ENCODE data around the gene EXOC3L4. TPM values are rescaled to one million over a fixed set of nuclear protein-coding genes. Genes with fewer than 3 reads are reported as not detected.

EXOC3L4 gene
- total RNA-seq, 2 experiments from 2014 or later = not detected

DNA sequence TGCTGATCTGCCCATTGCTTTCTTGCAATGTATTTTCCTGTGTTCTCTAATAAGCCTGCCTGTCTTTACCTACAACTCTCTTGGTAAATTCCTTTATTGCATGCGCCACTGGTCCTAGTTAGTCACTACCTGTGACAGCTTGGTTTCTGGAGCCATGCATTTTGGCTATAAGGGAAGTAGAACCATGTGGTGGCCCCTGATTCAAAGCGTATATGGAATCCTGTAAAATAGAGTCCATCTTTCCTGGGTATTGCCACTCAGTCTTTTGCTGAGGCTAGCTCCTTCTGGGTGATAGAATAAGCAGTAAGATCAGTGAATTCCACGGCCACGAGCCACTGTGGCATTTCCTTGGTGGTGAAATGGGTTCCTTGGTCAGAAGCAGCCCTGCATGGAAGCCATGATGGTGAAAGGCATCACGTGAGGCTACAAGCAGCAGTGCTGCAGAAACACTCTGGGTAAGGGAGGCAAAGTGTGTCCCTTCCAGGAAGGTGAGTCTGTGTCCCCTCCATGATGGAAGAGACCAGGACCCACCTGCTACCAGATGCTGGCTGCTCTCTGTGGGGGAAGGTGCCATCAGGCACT lies 48.3 kb downstream of the EXOC3L4 start:
- TF ChIP-seq CTCF (conservative IDR thresholded peaks at IDR 0.05; ENCODE audit: low read length) (no peak), EZH2phosphoT487 (IDR thresholded peaks at IDR 0.05; ENCODE audit: borderline replicate concordance, low read depth, low read length) (no peak)
- Histone ChIP-seq H3K9me2 (ENCODE audit: insufficient read depth, low read length) (no peaks in the 10 kb centered on the region), H3K27ac (ENCODE audit: low read depth, low read length, poor library complexity, severe bottlenecking) (no peak overlapping the region), H3K36me3 (ENCODE audit: insufficient read depth, low read length) (no peaks in the 10 kb centered on the region), H3K4me1 (ENCODE audit: insufficient read depth, low read length, poor library complexity, severe bottlenecking) (peaks cover 34% of the 10 kb centered on the region), H3K4me3 (ENCODE audit: low read depth, low read length, poor library complexity, severe bottlenecking) (no peak overlapping the region), H3K9me3 (ENCODE audit: low read length) (no peaks in the 10 kb centered on the region), H4K20me1 (ENCODE audit: insufficient read depth, low read length) (no peaks in the 10 kb centered on the region), H2AFZ (ENCODE audit: low read length) (no peak overlapping the region), H3K79me2 (ENCODE audit: insufficient read depth, low read depth, low read length) (no peaks in the 10 kb centered on the region), H3K4me2 (ENCODE audit: low read length) (peak overlapping the region; percentile 73; the same call in 1 of the 2 replicates)
- no peak for DNase-seq (ENCODE audit: low spot score)
- BruUV-seq (replicated peaks) = no TSS peak
- intact Hi-C loops (cut with micrococcal nuclease; ENCODE audit: unreplicated experiment) = no loop called here
- POLR2A ChIA-PET = no interaction called here
- CTCF ChIA-PET (ENCODE audit: unreplicated experiment) = interaction anchor here (3.2 kb wide), 1 partner anchor 38 kb away, joined by 24 read pairs; no protein-coding TSS in a partner anchor

GRCh38 chr14:103143506-103143905 lies 49.0 kb downstream of the EXOC3L4 start:
- no peak for TF ChIP-seq EZH2phosphoT487 (IDR thresholded peaks at IDR 0.05; ENCODE audit: borderline replicate concordance, low read depth, low read length)
- no peak for DNase-seq (ENCODE audit: low spot score)
- intact Hi-C loops (cut with micrococcal nuclease; ENCODE audit: unreplicated experiment) = no loop called here
- H3K79me2 ChIP-seq (ENCODE audit: insufficient read depth, low read depth, low read length) = no peaks in the 10 kb centered on the region
- no peaks in the 10 kb centered on the region for H3K9me3 ChIP-seq (ENCODE audit: low read length)
- ChIA-PET CTCF (ENCODE audit: unreplicated experiment) (no interaction called here), POLR2A (no interaction called here)
- H3K4me1 ChIP-seq (ENCODE audit: insufficient read depth, low read length, poor library complexity, severe bottlenecking) = peaks cover 34% of the 10 kb centered on the region
- no peak overlapping the region for H2AFZ ChIP-seq (ENCODE audit: low read length)
- no peaks in the 10 kb centered on the region for H3K9me2 ChIP-seq (ENCODE audit: insufficient read depth, low read length)
- H3K27ac ChIP-seq (ENCODE audit: low read depth, low read length, poor library complexity, severe bottlenecking) = no peak overlapping the region
- no peak overlapping the region for H3K4me2 ChIP-seq (ENCODE audit: low read length)
- no peaks in the 10 kb centered on the region for H4K20me1 ChIP-seq (ENCODE audit: insufficient read depth, low read length)
- H3K4me3 ChIP-seq (ENCODE audit: low read depth, low read length, poor library complexity, severe bottlenecking) = no peak overlapping the region
- no TSS peak for BruUV-seq (replicated peaks)
- H3K36me3 ChIP-seq (ENCODE audit: insufficient read depth, low read length) = no peaks in the 10 kb centered on the region

GRCh38 chr14:103144085-103144484 lies 49.6 kb downstream of the EXOC3L4 start:
- no peak overlapping the region for H3K4me3 ChIP-seq (ENCODE audit: low read depth, low read length, poor library complexity, severe bottlenecking)
- ChIA-PET CTCF (ENCODE audit: unreplicated experiment) (no interaction called here), POLR2A (no interaction called here)
- no peaks in the 10 kb centered on the region for H4K20me1 ChIP-seq (ENCODE audit: insufficient read depth, low read length)
- intact Hi-C loops (cut with micrococcal nuclease; ENCODE audit: unreplicated experiment) = no loop called here
- no peaks in the 10 kb centered on the region for H3K79me2 ChIP-seq (ENCODE audit: insufficient read depth, low read depth, low read length)
- no TSS peak for BruUV-seq (replicated peaks)
- H3K4me1 ChIP-seq (ENCODE audit: insufficient read depth, low read length, poor library complexity, severe bottlenecking) = peaks cover 34% of the 10 kb centered on the region
- DNase-seq (ENCODE audit: low spot score) = no peak
- no peaks in the 10 kb centered on the region for H3K36me3 ChIP-seq (ENCODE audit: insufficient read depth, low read length)
- no peaks in the 10 kb centered on the region for H3K9me2 ChIP-seq (ENCODE audit: insufficient read depth, low read length)
- no peak overlapping the region for H2AFZ ChIP-seq (ENCODE audit: low read length)
- H3K4me2 ChIP-seq (ENCODE audit: low read length) = no peak overlapping the region
- no peaks in the 10 kb centered on the region for H3K9me3 ChIP-seq (ENCODE audit: low read length)
- H3K27ac ChIP-seq (ENCODE audit: low read depth, low read length, poor library complexity, severe bottlenecking) = no peak overlapping the region
- no peak for TF ChIP-seq CTCF (conservative IDR thresholded peaks at IDR 0.05; ENCODE audit: low read length)
- no peak for TF ChIP-seq EZH2phosphoT487 (IDR thresholded peaks at IDR 0.05; ENCODE audit: borderline replicate concordance, low read depth, low read length)

Measured in OCI-LY7 (cell line).